ENCODE results near the gene DNAH8. TPM values are rescaled to one million over a fixed set of nuclear protein-coding genes. Genes with fewer than 3 reads are reported as not detected.

Gene DNAH8
- total and polyA plus RNA-seq, 2 donors from 2014 or later = 0.50 TPM; not detected in 1

- peak in 1 of 5 donors; percentile 18 for DNase-seq
- Histone ChIP-seq H3K36me3 (ENCODE audit: control insufficient read depth in 2 of 3, insufficient read depth in 3 of 3, low read length in 3 of 3) (no peaks in the 10 kb centered on the region), H3K9me3 (ENCODE audit: control insufficient read depth in 2 of 3, insufficient read depth in 1 of 3, low read length in 3 of 3) (no peaks in the 10 kb centered on the region), H3K27ac (ENCODE audit: low read depth in 2 of 2, low read length in 2 of 2) (no peak overlapping the region), H3K27me3 (ENCODE audit: control insufficient read depth, insufficient read depth, low read length) (no peaks in the 10 kb centered on the region), H3K9ac (ENCODE audit: low read length in 3 of 3) (no peak overlapping the region), H3K4me3 (ENCODE audit: low read length in 3 of 3) (no peak overlapping the region), H3K4me1 (ENCODE audit: control insufficient read depth in 2 of 3, insufficient read depth in 2 of 3, low read depth in 1 of 3, low read length in 3 of 3) (no peaks in the 10 kb centered on the region)
- no peak for TF ChIP-seq CTCF (IDR thresholded peaks at IDR 0.05; ENCODE audit: borderline replicate concordance, extremely low read depth, insufficient read depth)
- intact Hi-C loops (cut with DNase I) = no loop called here
- no peak for FAIRE-seq
These were observed 342.4 kb downstream of the DNAH8 start for GRCh38 chr6:39057251-39058155.

- DNase-seq (no peak), FAIRE-seq (no peak)
- Histone ChIP-seq H3K36me3 (ENCODE audit: control insufficient read depth in 2 of 3, insufficient read depth in 3 of 3, low read length in 3 of 3) (no peaks in the 10 kb centered on the region), H3K9me3 (ENCODE audit: control insufficient read depth in 2 of 3, insufficient read depth in 1 of 3, low read length in 3 of 3) (no peaks in the 10 kb centered on the region), H3K27ac (ENCODE audit: low read depth in 2 of 2, low read length in 2 of 2) (no peak overlapping the region), H3K27me3 (ENCODE audit: control insufficient read depth, insufficient read depth, low read length) (no peaks in the 10 kb centered on the region), H3K9ac (ENCODE audit: low read length in 3 of 3) (no peak overlapping the region), H3K4me3 (ENCODE audit: low read length in 3 of 3) (no peak overlapping the region), H3K4me1 (ENCODE audit: control insufficient read depth in 2 of 3, insufficient read depth in 2 of 3, low read depth in 1 of 3, low read length in 3 of 3) (no peaks in the 10 kb centered on the region)
- intact Hi-C loops (cut with DNase I) = no loop called here
- no peak for TF ChIP-seq CTCF (IDR thresholded peaks at IDR 0.05; ENCODE audit: borderline replicate concordance, extremely low read depth, insufficient read depth)
These were observed 343.5 kb downstream of the DNAH8 start for GRCh38 chr6:39058471-39059147.

- no peak overlapping the region for H3K27ac ChIP-seq (ENCODE audit: low read depth in 2 of 2, low read length in 2 of 2)
- FAIRE-seq (no peak), DNase-seq (no peak)
- H3K36me3 ChIP-seq (ENCODE audit: control insufficient read depth in 2 of 3, insufficient read depth in 3 of 3, low read length in 3 of 3) = no peaks in the 10 kb centered on the region
- no peaks in the 10 kb centered on the region for H3K9me3 ChIP-seq (ENCODE audit: control insufficient read depth in 2 of 3, insufficient read depth in 1 of 3, low read length in 3 of 3)
- no peak overlapping the region for H3K4me3 ChIP-seq (ENCODE audit: low read length in 3 of 3)
- no peak overlapping the region for H3K9ac ChIP-seq (ENCODE audit: low read length in 3 of 3)
- no peak for TF ChIP-seq CTCF (IDR thresholded peaks at IDR 0.05; ENCODE audit: borderline replicate concordance, extremely low read depth, insufficient read depth)
- H3K27me3 ChIP-seq (ENCODE audit: control insufficient read depth, insufficient read depth, low read length) = no peaks in the 10 kb centered on the region
- intact Hi-C loops (cut with DNase I) = no loop called here
- no peaks in the 10 kb centered on the region for H3K4me1 ChIP-seq (ENCODE audit: control insufficient read depth in 2 of 3, insufficient read depth in 2 of 3, low read depth in 1 of 3, low read length in 3 of 3)
These were observed 344.6 kb downstream of the DNAH8 start for GRCh38 chr6:39059496-39060310.

All from kidney (tissue), 14 donors.